Uterus (tissue), 2 donors: ENCODE measurements around the gene IKBKE.

Experiments
- CTCF ChIP-seq, 4 experiments: fragments of 200-600 bp in 2 of 4; fragments of 450-650 bp in 2 of 4; sonication (generic) in 2 of 4; IDR thresholded peaks; one replicate each; pipeline ENCODE4 v1.5.1; 2016 to 2019; ENCODE audit warnings: antibody characterized with exemption in 4 of 4, mild to moderate bottlenecking in 2 of 4, moderate library complexity in 1 of 4
- POLR2A ChIP-seq, 2 donors: fragments of 450-650 bp; IDR thresholded peaks; one replicate each; pipeline ENCODE4 v1.6.1; 2016; ENCODE audit warnings: antibody characterized with exemption in 2 of 2, mild to moderate bottlenecking in 1 of 2, moderate library complexity in 1 of 2

- TF ChIP-seq CTCF (IDR thresholded peaks at IDR 0.05) = no peak
- TF ChIP-seq POLR2A (IDR thresholded peaks at IDR 0.05) = no peak
Observed at GRCh38 chr1:206497774-206498173, 27.5 kb downstream of the IKBKE start.
